ENCODE results near the gene PRDM11.
"Not testable (repeated sequence)": the region's sequence is repeated elsewhere in the genome, so short reads cannot be mapped to it uniquely, and the experiment has no call there.

The PRDM11 gene

DNA sequence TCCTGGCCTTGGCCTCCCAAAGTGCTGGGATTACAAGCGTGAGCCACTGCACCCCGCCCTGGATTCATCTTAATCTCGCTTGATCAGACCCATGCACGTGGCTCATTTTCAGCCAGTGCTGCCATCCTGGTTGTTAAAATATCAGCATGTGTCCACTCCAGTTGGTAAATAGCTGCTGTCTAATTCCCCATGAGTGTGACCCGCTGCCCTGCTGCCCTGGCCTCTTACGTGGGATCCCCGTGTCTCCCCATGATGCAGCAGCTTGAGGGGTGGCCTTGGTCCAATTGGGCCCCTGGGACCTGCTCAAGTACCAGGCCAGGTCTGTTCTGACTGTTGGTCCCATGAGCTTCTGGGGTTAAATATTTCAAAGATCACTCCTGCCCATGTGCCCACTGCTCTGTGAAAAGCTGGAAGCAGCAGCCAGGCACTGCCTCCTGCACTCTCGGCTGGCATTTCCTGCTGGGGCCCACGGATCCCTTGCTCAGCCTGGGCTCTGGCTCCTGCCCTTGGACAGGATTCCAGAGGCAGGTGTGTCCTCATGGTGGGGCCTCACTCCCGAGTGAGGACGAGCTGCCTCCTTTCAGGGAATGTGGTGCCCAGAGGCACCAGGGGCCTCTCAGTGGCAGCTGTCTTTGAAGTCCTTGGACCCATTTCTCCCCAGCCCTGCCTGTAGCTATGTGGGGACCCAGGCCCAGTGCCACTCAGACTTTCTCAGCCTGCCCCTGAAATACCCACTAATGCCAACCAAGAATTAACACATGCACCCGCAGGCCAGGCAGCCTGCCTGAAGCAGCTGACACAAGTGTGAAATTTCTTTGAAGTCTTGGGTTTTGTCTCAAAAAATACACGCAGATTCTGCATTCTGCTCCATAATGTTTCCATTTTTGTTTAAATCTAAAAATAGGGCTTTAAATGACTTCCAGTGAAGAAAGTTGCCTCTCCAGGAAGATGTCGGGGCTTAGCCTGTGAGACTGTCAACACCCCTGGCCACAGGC is 38.1 kb upstream of the PRDM11 start:
- TF ChIP-seq, protein P1, sequence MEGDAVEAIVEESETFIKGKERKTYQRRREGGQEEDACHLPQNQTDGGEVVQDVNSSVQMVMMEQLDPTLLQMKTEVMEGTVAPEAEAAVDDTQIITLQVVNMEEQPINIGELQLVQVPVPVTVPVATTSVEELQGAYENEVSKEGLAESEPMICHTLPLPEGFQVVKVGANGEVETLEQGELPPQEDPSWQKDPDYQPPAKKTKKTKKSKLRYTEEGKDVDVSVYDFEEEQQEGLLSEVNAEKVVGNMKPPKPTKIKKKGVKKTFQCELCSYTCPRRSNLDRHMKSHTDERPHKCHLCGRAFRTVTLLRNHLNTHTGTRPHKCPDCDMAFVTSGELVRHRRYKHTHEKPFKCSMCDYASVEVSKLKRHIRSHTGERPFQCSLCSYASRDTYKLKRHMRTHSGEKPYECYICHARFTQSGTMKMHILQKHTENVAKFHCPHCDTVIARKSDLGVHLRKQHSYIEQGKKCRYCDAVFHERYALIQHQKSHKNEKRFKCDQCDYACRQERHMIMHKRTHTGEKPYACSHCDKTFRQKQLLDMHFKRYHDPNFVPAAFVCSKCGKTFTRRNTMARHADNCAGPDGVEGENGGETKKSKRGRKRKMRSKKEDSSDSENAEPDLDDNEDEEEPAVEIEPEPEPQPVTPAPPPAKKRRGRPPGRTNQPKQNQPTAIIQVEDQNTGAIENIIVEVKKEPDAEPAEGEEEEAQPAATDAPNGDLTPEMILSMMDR (IDR thresholded peaks at IDR 0.05; ENCODE audit: borderline replicate concordance, control extremely low read depth, extremely low read depth, insufficient read depth, missing control alignments): no peak
- DNase-seq (ENCODE audit: low spot score): no peak
- in situ Hi-C loops (cut with MboI; ENCODE audit: low sequenced_read_pairs, unreplicated experiment): loop anchor here (5.0 kb wide), 1 partner anchor 171 kb away; no protein-coding TSS in a partner anchor

DNA sequence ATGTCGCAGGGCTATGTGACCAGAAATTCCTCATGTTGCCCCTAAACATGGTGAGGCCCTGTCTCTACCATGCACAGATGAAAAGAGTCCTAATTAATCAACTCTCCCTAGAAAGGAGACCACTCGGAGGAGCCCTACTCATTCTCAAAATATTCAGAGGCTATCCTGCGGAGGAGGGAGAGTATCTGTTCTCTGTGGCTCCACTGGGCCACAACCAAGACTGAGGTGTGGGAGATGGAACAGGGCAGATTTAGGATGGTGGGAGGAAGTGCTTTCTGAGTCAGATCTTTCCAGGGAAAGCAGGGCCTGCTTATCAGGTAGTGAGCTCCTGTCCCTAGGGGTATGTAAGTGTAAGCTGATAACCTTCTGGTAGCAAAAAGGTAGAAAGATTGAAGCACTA is 37.0 kb upstream of the PRDM11 start:
- in situ Hi-C loops (cut with MboI; ENCODE audit: low sequenced_read_pairs, unreplicated experiment): loop anchor here (5.0 kb wide), 1 partner anchor 172 kb away; no protein-coding TSS in a partner anchor
- TF ChIP-seq, protein P1 (IDR thresholded peaks at IDR 0.05; ENCODE audit: borderline replicate concordance, control extremely low read depth, extremely low read depth, insufficient read depth, missing control alignments): no peak
- DNase-seq (ENCODE audit: low spot score): peak; percentile 4

DNA sequence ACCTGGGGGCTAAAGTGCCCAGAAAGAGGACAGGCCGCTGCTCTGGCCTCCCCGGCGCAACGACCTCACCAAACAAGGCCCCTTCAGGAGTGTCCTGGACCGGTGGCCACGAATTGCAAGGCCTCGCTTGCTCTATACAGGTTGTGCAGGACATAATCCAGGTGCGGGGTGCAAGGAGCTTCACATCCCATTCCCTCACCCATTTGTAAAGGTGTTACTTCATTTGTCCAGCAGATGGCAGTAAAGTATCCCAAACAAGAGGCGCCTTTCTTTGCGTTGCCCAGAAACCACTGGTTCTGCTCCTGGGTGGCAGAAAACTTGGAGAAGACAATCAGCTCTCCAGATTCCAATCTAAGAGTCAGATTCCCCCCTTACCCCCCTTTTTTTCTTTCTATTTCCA is 35.9 kb upstream of the PRDM11 start:
- TF ChIP-seq, protein P1 (IDR thresholded peaks at IDR 0.05; ENCODE audit: borderline replicate concordance, control extremely low read depth, extremely low read depth, insufficient read depth, missing control alignments): peak; percentile 60
- in situ Hi-C loops (cut with MboI; ENCODE audit: low sequenced_read_pairs, unreplicated experiment): loop anchor here (10.0 kb wide), 2 partner anchors 184 to 214 kb away; no protein-coding TSS in a partner anchor

DNA sequence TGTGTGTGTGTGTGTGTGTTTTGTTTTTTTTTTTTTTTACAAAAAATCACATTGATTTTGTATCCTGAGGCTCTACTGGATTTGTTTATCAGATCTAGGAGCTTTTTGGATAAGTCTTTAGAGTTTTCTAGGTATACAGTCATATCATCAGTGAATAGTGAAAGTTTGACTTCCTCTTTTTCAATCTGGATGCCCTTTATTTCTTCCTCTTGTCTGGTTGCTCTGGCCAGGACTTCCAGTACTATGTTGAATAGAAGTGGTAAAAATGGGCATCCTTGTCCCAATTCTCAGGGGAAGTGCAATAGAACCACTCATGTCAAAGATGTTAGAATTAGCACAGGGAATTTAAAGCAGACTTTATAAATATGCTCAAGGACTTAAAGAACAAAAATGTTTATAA is 32.6 kb upstream of the PRDM11 start:
- TF ChIP-seq, protein P1 (IDR thresholded peaks at IDR 0.05; ENCODE audit: borderline replicate concordance, control extremely low read depth, extremely low read depth, insufficient read depth, missing control alignments): no peak
- in situ Hi-C loops (cut with MboI; ENCODE audit: low sequenced_read_pairs, unreplicated experiment): loop anchor here (10.0 kb wide), 2 partner anchors 181 to 211 kb away; no protein-coding TSS in a partner anchor
- DNase-seq (ENCODE audit: low spot score): no peak

More for the DNA sequence above, 35.9 kb upstream of the PRDM11 start:
- peak; percentile 71 for DNase-seq (ENCODE audit: low spot score)

DNA sequence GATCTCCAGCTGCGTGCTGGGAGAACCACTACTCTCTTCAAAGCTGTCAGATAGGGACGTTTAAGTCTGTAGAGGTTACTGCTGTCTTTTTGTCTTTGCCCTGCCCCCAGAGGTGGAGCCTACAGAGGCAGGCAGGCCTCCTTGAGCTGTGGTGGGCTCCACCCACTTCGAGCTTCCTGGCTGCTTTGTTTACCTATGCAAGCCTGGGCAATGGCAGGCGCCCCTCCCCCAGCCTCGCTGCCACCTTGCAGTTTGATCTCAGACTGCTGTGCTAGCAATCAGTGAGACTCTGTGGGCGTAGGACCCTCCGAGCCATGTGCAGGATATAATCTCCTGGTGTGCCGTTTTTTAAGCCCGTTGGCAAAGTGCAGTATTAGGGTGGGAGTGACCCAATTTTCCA is 18.6 kb upstream of the PRDM11 start:
- in situ Hi-C loops (cut with MboI; ENCODE audit: low sequenced_read_pairs, unreplicated experiment); DNase-seq (ENCODE audit: low spot score): not testable (repeated sequence)

DNA sequence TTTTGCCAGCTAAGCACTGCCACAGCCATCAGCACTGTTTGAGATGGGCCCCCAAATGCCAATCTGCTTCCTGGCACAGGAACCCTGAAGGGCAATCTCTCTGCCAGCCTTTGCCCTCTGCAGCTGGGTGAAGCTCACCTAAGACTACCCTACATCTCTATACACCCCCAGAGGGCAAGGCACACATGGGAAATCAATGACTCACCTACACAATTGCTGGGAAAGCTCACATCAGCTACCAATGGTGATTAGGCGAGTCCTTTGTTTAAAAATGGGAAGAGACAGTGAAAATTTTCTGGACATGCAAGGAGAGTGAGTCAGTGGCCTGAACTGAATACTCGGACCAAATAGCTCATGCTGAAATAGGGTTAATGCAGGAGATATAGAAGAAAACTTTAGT is 12.6 kb upstream of the PRDM11 start:
- no peak for DNase-seq (ENCODE audit: low spot score)
- in situ Hi-C loops (cut with MboI; ENCODE audit: low sequenced_read_pairs, unreplicated experiment): no loop called here
- TF ChIP-seq, protein P1 (IDR thresholded peaks at IDR 0.05; ENCODE audit: borderline replicate concordance, control extremely low read depth, extremely low read depth, insufficient read depth, missing control alignments): no peak

DNA sequence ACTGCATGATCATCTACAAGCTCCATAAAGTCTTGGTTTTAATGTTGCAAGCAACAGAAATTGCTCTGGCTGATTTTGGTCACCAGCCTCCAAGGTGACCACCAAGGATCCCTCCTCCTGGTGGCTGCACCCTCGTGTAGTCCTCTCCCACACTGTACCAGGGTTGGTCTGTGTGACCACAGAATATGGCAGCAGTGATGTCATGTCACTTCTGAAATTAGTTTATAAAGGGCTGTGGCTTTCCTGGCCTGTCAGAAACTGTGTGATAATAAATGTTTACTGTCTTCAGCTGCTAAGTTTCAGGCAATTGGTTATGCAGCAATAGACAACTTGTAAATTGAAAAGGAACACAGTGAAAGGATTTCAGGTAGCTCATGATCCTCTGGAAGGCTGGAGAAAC is 5.3 kb upstream of the PRDM11 start:
- no peak for DNase-seq (ENCODE audit: low spot score)
- in situ Hi-C loops (cut with MboI; ENCODE audit: low sequenced_read_pairs, unreplicated experiment): no loop called here
- TF ChIP-seq, protein P1 (IDR thresholded peaks at IDR 0.05; ENCODE audit: borderline replicate concordance, control extremely low read depth, extremely low read depth, insufficient read depth, missing control alignments): no peak
